GM10266 (cell line): ENCODE data around the gene NPAS1.

ENCODE experiments used
- DNase-seq: peaks from one replicate; pipeline ENCODE4 v3.0.0; 2012; ENCODE audit errors: extremely low spot score
- CTCF ChIP-seq: IDR thresholded peaks from 2 replicates; pipeline ENCODE4 v1.5.1; 2012; ENCODE audit warnings: mild to moderate bottlenecking, low read depth; ENCODE audit not compliant: control insufficient read depth, insufficient read depth; ENCODE audit errors: missing control alignments

The NPAS1 gene

GRCh38 chr19:47012617-47013016 lies 7.0 kb upstream of the NPAS1 start:
- no peak for TF ChIP-seq CTCF
- no peak for DNase-seq

GRCh38 chr19:47013041-47013517 lies 6.6 kb upstream of the NPAS1 start:
- TF ChIP-seq CTCF: peak; percentile 99
- DNase-seq: peak; percentile 88

GRCh38 chr19:47018923-47019322 lies 714 bp upstream of the NPAS1 start:
- no peak for TF ChIP-seq CTCF
- DNase-seq: no peak

GRCh38 chr19:47020132-47020805 lies 632 bp downstream of the NPAS1 start:
- TF ChIP-seq CTCF: no peak
- no peak for DNase-seq

- TF ChIP-seq CTCF: no peak
- peak; percentile 77 for DNase-seq
Observed at GRCh38 chr19:47020992-47021496, 1.4 kb downstream of the NPAS1 start.

- no peak for TF ChIP-seq CTCF
- DNase-seq: no peak
Observed at GRCh38 chr19:47021536-47022139, 2.0 kb downstream of the NPAS1 start.

GRCh38 chr19:47022140-47022536 lies 2.5 kb downstream of the NPAS1 start:
- no peak for TF ChIP-seq CTCF
- DNase-seq: no peak
